Measurements from ENCODE around the gene IL6ST.

IL6ST gene

GRCh38 chr5:55914971-55915370 lies 79.8 kb downstream of the IL6ST start:
- Histone ChIP-seq H3K4me1 (ENCODE audit: insufficient read depth, low read length, poor library complexity, severe bottlenecking) (peaks cover 9% of the 10 kb centered on the region), H3K36me3 (ENCODE audit: insufficient read depth, low read length) (no peaks in the 10 kb centered on the region), H3K79me2 (ENCODE audit: insufficient read depth, low read length) (no peaks in the 10 kb centered on the region), H3K9me2 (replicated peaks; ENCODE audit: low read depth, low read length) (no peaks in the 10 kb centered on the region), H3K4me2 (ENCODE audit: low read depth, low read length, poor library complexity, severe bottlenecking) (no peak overlapping the region), H3K9me3 (ENCODE audit: insufficient read depth, low read depth, low read length) (no peaks in the 10 kb centered on the region), H2AFZ (ENCODE audit: low read length) (no peak overlapping the region), H3K4me3 (ENCODE audit: low read length, poor library complexity, severe bottlenecking) (no peak overlapping the region), H4K20me1 (ENCODE audit: insufficient read depth, low read length, poor library complexity, severe bottlenecking) (no peaks in the 10 kb centered on the region), H3F3A (ENCODE audit: low read depth) (no peaks in the 10 kb centered on the region), H3K9ac (ENCODE audit: low read depth, low read length, poor library complexity, severe bottlenecking) (no peak overlapping the region), H3K27me3 (ENCODE audit: insufficient read depth, low read length, poor library complexity, severe bottlenecking) (no peaks in the 10 kb centered on the region)
- TF ChIP-seq EZH2phosphoT487 (IDR thresholded peaks at IDR 0.05; ENCODE audit: borderline replicate concordance): no peak
- TF ChIP-seq CTCF (conservative IDR thresholded peaks at IDR 0.05; ENCODE audit: low read length): no peak

- H4K20me1 ChIP-seq (ENCODE audit: insufficient read depth, low read length, poor library complexity, severe bottlenecking): no peaks in the 10 kb centered on the region
- no peaks in the 10 kb centered on the region for H3K36me3 ChIP-seq (ENCODE audit: insufficient read depth, low read length)
- no peaks in the 10 kb centered on the region for H3K27me3 ChIP-seq (ENCODE audit: insufficient read depth, low read length, poor library complexity, severe bottlenecking)
- H3K9me2 ChIP-seq (replicated peaks; ENCODE audit: low read depth, low read length): no peaks in the 10 kb centered on the region
- no peaks in the 10 kb centered on the region for H3K4me1 ChIP-seq (ENCODE audit: insufficient read depth, low read length, poor library complexity, severe bottlenecking)
- H3K9ac ChIP-seq (ENCODE audit: low read depth, low read length, poor library complexity, severe bottlenecking): no peak overlapping the region
- no peak overlapping the region for H3K4me3 ChIP-seq (ENCODE audit: low read length, poor library complexity, severe bottlenecking)
- H3K79me2 ChIP-seq (ENCODE audit: insufficient read depth, low read length): no peaks in the 10 kb centered on the region
- H3K4me2 ChIP-seq (ENCODE audit: low read depth, low read length, poor library complexity, severe bottlenecking): no peak overlapping the region
- no peaks in the 10 kb centered on the region for H3K9me3 ChIP-seq (ENCODE audit: insufficient read depth, low read depth, low read length)
- H2AFZ ChIP-seq (ENCODE audit: low read length): no peak overlapping the region
- no peaks in the 10 kb centered on the region for H3F3A ChIP-seq (ENCODE audit: low read depth)
- TF ChIP-seq CTCF (conservative IDR thresholded peaks at IDR 0.05; ENCODE audit: low read length): no peak
- TF ChIP-seq EZH2phosphoT487 (IDR thresholded peaks at IDR 0.05; ENCODE audit: borderline replicate concordance): no peak
These were observed 81.0 kb downstream of the IL6ST start for GRCh38 chr5:55913466-55914413.

GRCh38 chr5:55911784-55912653 lies 82.7 kb downstream of the IL6ST start:
- no peak for TF ChIP-seq CTCF (conservative IDR thresholded peaks at IDR 0.05; ENCODE audit: low read length)
- no peak for TF ChIP-seq EZH2phosphoT487 (IDR thresholded peaks at IDR 0.05; ENCODE audit: borderline replicate concordance)
- no peaks in the 10 kb centered on the region for H3K9me2 ChIP-seq (replicated peaks; ENCODE audit: low read depth, low read length)

More at GRCh38 chr5:55911784-55912653, 82.7 kb downstream of the IL6ST start:
- H4K20me1 ChIP-seq (ENCODE audit: insufficient read depth, low read length, poor library complexity, severe bottlenecking): no peaks in the 10 kb centered on the region
- H3K9me3 ChIP-seq (ENCODE audit: insufficient read depth, low read depth, low read length): no peaks in the 10 kb centered on the region
- no peak overlapping the region for H2AFZ ChIP-seq (ENCODE audit: low read length)
- H3K4me3 ChIP-seq (ENCODE audit: low read length, poor library complexity, severe bottlenecking): no peak overlapping the region
- H3K27me3 ChIP-seq (ENCODE audit: insufficient read depth, low read length, poor library complexity, severe bottlenecking): no peaks in the 10 kb centered on the region
- no peak overlapping the region for H3K9ac ChIP-seq (ENCODE audit: low read depth, low read length, poor library complexity, severe bottlenecking)
- H3K4me1 ChIP-seq (ENCODE audit: insufficient read depth, low read length, poor library complexity, severe bottlenecking): no peaks in the 10 kb centered on the region
- H3K36me3 ChIP-seq (ENCODE audit: insufficient read depth, low read length): no peaks in the 10 kb centered on the region
- H3K4me2 ChIP-seq (ENCODE audit: low read depth, low read length, poor library complexity, severe bottlenecking): no peak overlapping the region
- no peaks in the 10 kb centered on the region for H3F3A ChIP-seq (ENCODE audit: low read depth)
- no peaks in the 10 kb centered on the region for H3K79me2 ChIP-seq (ENCODE audit: insufficient read depth, low read length)

All from Loucy (cell line).